HG03060 (cell line): ENCODE measurements around the gene GSTO1.
"Not testable (repeated sequence)": the region's sequence is repeated elsewhere in the genome, so short reads cannot be mapped to it uniquely, and the experiment has no call there.

Source experiments
- ATAC-seq: cut with Tn5 transposase; IDR thresholded peaks from one replicate; pipeline ENCODE4 v1.9.1; 2021; ENCODE audit warnings: low read depth, moderate number of reproducible peaks; ENCODE audit not compliant: unreplicated experiment

The GSTO1 gene

DNA sequence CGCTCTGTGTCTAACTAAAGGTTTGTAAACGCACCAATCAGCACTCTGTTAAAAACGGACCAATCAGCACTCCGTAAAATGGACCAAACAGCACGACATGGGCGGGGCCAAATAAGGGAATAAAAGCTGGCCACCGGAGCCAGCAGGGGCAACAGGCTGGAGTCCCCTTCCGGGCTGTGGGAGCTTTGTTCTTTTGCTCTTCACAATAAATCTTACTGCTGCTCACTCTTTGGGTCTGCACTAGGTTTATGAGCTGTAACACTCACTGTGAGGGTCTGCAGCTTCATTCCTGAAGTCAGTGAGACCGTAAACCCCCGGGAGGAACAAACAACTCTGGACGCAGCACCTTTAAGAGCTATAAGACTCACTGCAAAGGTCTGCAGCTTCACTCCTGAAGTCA is 5.8 kb upstream of the GSTO1 start:
- not testable (repeated sequence) for ATAC-seq

GRCh38 chr10:104250371-104250770 is 4.3 kb upstream of the GSTO1 start:
- ATAC-seq = no peak

- ATAC-seq = no peak
These were observed 3.2 kb upstream of the GSTO1 start for GRCh38 chr10:104251443-104251842.

GRCh38 chr10:104252368-104252767 is 2.3 kb upstream of the GSTO1 start:
- no peak for ATAC-seq

DNA sequence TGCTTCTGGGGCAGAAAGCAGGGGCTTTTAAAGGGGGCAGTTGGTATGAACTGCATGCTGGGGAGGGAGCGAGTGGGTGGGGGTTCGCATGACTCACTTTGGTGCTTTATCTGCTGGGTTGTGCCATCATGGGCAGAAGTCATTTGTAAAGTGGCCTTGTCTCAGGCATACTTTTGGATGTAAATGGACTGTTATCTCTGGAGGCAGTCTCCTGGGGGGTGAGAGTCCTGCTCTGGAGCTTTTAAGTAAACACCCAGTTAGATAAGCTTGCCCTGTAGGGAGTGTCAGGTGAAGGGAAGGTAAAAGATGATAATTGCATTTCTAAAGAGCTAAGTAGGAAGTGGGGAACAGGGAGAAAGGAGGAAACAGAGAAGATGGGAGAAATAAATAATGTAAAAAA is 1.6 kb upstream of the GSTO1 start:
- ATAC-seq = no peak

DNA sequence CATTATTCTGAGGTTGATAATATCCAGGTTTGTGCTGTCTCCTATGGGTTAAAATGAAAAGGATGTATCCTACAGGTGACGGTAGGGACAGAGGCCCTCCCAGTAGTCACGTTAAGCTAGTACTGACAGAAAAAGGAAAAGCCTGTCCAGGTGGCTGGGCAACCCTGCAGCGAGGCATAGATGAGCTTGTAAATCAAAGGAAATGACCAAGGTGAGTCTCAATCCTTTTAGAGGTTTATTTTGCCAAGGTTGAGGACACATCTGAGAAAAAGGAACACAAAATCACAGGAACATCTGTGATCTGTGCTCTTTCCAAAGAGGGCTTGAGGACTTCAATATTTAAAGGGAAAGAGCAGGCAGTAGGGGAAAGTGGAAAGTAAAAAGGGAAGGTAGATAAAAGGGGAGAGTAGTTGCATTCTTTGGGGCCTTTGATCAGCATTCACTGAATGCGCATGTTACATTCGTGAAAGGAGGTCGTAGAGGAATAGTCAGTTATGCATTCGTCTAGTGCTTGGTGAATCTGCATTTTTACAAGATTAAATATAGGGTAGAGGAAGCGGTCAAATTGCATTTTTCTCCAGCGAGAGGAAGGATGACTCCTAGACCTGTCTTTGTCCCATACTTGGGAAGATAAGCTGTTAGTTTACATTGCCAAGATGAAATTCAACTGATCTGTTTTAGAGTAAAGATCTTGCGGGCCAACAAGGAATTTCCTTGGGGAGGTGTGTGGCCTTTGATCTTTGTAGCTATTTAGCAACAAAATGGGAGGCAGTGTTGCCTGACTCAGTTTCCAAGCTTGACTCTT is 884 bp upstream of the GSTO1 start:
- no peak for ATAC-seq

DNA sequence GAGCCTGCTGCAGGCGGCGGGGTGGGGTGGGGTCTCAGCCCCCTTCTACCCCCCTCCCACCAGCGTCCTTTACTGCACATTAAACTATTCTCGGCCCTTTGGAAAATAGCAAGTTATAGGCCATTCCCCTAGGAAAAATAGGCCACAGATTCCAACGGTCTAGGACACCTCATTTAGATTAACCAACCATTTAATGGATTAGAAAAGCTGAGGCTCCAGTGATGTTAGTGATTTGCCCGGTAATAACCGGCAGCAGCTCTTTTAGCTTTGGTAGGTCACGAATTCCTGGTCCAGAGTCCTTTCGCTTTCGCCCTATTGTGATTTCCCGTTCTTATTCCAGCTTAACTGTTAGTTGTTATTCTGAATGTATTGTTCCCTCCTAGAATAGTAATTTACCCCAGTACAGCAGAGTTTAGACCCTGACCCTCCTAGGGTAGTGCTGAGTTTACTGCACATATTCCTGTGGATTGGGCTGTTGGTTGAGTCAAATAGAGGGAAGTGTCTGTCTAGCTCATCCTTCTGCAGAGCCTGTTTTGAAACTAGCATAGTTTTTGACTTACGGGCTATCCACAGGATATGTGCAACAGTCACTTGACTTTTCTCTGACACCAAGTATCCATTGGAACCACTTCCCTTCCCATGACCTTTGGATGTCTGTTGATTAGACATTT is 754 bp downstream of the GSTO1 start:
- no peak for ATAC-seq

- ATAC-seq = no peak
These were observed 1.8 kb downstream of the GSTO1 start for GRCh38 chr10:104256335-104256961.

GRCh38 chr10:104257235-104257634 is 2.5 kb downstream of the GSTO1 start:
- no peak for ATAC-seq

GRCh38 chr10:104258209-104258608 is 3.5 kb downstream of the GSTO1 start:
- no peak for ATAC-seq

DNA sequence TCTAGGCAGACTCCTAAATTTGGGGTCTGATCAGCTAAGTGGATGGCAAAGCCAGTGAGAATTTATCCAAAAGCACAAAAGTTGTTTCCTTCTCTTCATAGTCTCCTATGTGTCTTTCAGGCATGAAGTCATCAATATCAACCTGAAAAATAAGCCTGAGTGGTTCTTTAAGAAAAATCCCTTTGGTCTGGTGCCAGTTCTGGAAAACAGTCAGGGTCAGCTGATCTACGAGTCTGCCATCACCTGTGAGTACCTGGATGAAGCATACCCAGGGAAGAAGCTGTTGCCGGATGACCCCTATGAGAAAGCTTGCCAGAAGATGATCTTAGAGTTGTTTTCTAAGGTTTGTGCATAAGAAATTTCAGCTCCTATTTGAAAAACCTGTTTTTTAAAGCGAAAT is 4.8 kb downstream of the GSTO1 start:
- no peak for ATAC-seq

GRCh38 chr10:104259999-104260774 is 5.5 kb downstream of the GSTO1 start:
- ATAC-seq = no peak

DNA sequence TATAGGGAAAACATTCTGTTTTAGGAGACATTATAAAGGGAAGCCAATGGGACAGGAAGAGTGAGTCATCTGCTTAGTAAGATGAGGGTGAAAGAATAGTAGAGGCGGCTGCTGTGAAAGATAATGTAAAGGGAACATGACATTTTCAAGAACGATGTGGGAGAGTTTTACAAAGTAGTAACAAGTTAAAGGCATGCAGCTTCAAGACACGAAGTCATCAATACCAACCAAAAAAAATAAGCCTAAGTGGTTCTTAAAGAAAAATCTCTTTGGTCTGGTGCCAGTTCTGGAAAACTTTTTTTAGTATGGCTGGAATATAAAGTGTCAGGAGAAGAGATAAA is 6.1 kb downstream of the GSTO1 start:
- ATAC-seq = no peak

GRCh38 chr10:104262055-104262454 is 7.4 kb downstream of the GSTO1 start:
- no peak for ATAC-seq

DNA sequence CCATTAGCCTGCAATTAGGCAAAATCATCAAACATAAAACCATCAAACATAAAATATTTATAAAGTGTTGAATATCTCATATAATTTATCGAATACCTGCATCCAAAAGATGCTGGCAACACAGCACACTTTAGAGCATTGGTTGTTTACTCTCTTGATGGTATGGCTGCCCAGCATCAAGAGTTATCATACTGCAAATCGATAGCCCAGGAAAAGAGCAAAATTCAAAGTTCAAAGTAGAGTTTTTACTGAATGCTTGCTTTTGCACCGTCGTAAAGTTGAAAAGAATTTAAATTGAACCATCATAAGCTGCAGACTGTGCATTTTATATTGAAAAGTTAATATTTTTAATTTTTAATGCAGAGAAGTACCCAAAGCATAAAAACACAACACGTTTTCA is 10.1 kb downstream of the GSTO1 start:
- no peak for ATAC-seq

- no peak for ATAC-seq
These were observed 13.2 kb downstream of the GSTO1 start for GRCh38 chr10:104267721-104268404.

GRCh38 chr10:104268405-104268712 is 13.7 kb downstream of the GSTO1 start:
- ATAC-seq = no peak

DNA sequence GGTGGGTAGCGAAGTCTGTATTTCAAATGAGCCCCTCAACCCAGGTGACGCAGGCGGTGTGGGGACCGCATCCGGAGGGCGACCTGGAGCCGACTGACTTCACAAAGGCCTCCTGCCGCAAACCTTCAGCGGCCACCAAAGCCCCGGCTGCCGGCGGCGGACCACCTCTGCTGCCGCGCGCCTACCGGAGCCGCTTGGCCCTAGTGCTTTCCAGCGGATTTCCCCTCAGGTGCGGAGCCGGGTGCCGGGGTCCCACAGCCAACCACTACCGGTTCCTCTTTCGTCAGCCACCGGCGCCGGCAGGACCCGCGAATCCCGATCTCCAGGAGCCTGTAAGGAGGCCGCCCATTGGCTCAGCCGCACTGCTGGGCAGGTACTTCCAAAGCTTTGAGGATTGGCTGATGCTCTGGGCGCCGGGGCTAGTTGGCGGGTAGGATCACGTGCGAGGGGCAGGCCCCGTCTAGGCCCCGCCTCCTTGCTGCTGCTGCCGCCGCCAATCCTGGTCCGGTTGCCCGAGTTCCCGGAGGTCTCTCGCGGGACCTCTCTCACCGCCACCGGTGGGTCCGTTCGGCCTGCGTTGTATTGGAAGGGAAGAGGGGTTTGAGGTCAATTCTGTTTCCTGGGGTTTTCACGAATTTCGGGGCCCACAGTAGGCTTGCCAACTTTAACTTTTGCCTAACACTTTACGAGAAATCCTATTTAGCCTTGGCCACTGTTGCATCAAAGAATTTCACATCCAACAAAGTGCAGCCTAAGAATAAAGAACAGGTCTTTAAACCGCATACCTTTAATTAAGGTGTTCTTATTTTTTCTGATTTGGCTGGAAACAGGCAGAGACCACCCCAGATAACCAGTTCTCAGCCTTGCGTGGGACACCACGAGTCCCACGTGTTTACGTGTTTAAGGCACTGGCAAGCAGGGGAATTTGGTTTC is 14.3 kb downstream of the GSTO1 start, which contains the start of gene GSTO2:
Gene GSTO2 (plus strand): TSS at position 472 of the 933 bp plus-strand sequence. CDS start 5,732 bp downstream, outside the sequence.
- ATAC-seq = peak; percentile 99

DNA sequence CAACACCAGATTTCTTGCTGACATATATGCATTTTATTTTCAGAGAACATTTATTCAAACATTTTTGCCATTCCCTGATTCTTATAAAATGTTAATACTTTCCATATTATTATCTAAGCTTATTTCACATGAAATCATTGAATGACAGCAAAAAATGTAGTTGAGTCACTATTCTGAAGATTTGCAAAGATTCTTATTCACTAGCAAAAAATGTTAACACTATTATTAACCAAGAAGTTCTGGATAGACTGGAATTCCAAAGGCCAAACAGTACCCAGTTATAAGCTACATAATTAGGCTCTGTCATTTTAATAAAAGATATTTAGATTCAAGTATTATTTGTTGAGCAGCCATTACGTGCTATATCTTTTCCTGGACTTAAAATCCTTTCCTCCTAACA is 18.6 kb downstream of the GSTO1 start:
- ATAC-seq = no peak
